GM19468 (cell line): ENCODE results near the gene BRSK2.
"Not testable (repeated sequence)": the region's sequence is repeated elsewhere in the genome, so short reads cannot be mapped to it uniquely, and the experiment has no call there.

Experiments
- ATAC-seq: cut with Tn5 transposase; IDR thresholded peaks from one replicate; pipeline ENCODE4 v1.9.1; 2021; ENCODE audit warnings: mild to moderate bottlenecking, moderate library complexity, moderate number of reproducible peaks; ENCODE audit not compliant: unreplicated experiment; ENCODE audit errors: extremely low read depth

Gene BRSK2

GRCh38 chr11:1353383-1354124 lies 36.2 kb upstream of the BRSK2 start:
- no peak for ATAC-seq

- no peak for ATAC-seq
Measured at GRCh38 chr11:1354125-1354938, 35.4 kb upstream of the BRSK2 start.

- no peak for ATAC-seq
Measured at GRCh38 chr11:1356007-1356435, 33.7 kb upstream of the BRSK2 start.

- ATAC-seq: no peak
Measured at GRCh38 chr11:1356478-1356960, 33.2 kb upstream of the BRSK2 start.

GRCh38 chr11:1358286-1358685 lies 31.4 kb upstream of the BRSK2 start:
- no peak for ATAC-seq

- not testable (repeated sequence) for ATAC-seq
Measured at GRCh38 chr11:1358931-1359330, 30.8 kb upstream of the BRSK2 start.

GRCh38 chr11:1359556-1359955 lies 30.2 kb upstream of the BRSK2 start:
- ATAC-seq: no peak

GRCh38 chr11:1360181-1360834 lies 29.4 kb upstream of the BRSK2 start:
- no peak for ATAC-seq

- ATAC-seq: no peak
Measured at GRCh38 chr11:1360835-1361357, 28.8 kb upstream of the BRSK2 start.

- no peak for ATAC-seq
Measured at GRCh38 chr11:1361882-1362281, 27.9 kb upstream of the BRSK2 start.

- ATAC-seq: no peak
Measured at GRCh38 chr11:1367721-1368120, 22.0 kb upstream of the BRSK2 start.

- no peak for ATAC-seq
Measured at GRCh38 chr11:1368216-1368615, 21.5 kb upstream of the BRSK2 start.

- ATAC-seq: no peak
Measured at GRCh38 chr11:1368966-1369365, 20.8 kb upstream of the BRSK2 start.

- no peak for ATAC-seq
Measured at GRCh38 chr11:1369371-1370005, 20.2 kb upstream of the BRSK2 start.

- no peak for ATAC-seq
Measured at GRCh38 chr11:1370186-1371025, 19.3 kb upstream of the BRSK2 start.

- ATAC-seq: no peak
Measured at GRCh38 chr11:1371026-1371325, 18.8 kb upstream of the BRSK2 start.

- ATAC-seq: no peak
Measured at GRCh38 chr11:1371377-1371776, 18.4 kb upstream of the BRSK2 start.

- ATAC-seq: no peak
Measured at GRCh38 chr11:1371836-1372465, 17.8 kb upstream of the BRSK2 start.

- ATAC-seq: no peak
Measured at GRCh38 chr11:1372660-1373059, 17.1 kb upstream of the BRSK2 start.
